Neuronal stem cell (in vitro differentiated cells): ENCODE data around the gene RNASEL.

Source experiments
- DNase-seq: peaks from one replicate; pipeline ENCODE4 v3.0.0-alpha.2; 2013; ENCODE audit warnings: low spot score
- H2AFZ ChIP-seq: one replicate; pipeline ENCODE4 v1.6.1; 2013; ENCODE audit warnings: mild to moderate bottlenecking, low read length, inconsistent platforms
- H2AK5ac ChIP-seq: 2 replicates; pipeline ENCODE4 v1.6.1; 2013; ENCODE audit warnings: low read depth, mild to moderate bottlenecking, inconsistent platforms, low read length, moderate library complexity, mixed read lengths
- H2BK120ac ChIP-seq: 2 replicates; pipeline ENCODE4 v1.6.1; 2013; ENCODE audit warnings: low read depth, mild to moderate bottlenecking, inconsistent platforms, low read length, moderate library complexity, mixed read lengths
- H2BK12ac ChIP-seq: one replicate; pipeline ENCODE4 v1.6.1; 2013; ENCODE audit warnings: low read length, inconsistent platforms
- H2BK15ac ChIP-seq: 2 replicates; pipeline ENCODE4 v1.6.1; 2013; ENCODE audit warnings: mild to moderate bottlenecking, low read length, inconsistent platforms, mixed read lengths
- H2BK5ac ChIP-seq: one replicate; pipeline ENCODE4 v1.6.1; 2013; ENCODE audit warnings: inconsistent platforms, mild to moderate bottlenecking, low read length, moderate library complexity
- H3K14ac ChIP-seq: one replicate; pipeline ENCODE4 v1.6.1; 2013; ENCODE audit warnings: low read length, inconsistent platforms
- H3K18ac ChIP-seq: 2 replicates; pipeline ENCODE4 v1.6.1; 2013; ENCODE audit warnings: low read length, inconsistent platforms
- H3K23ac ChIP-seq: 2 replicates; pipeline ENCODE4 v1.6.1; 2013; ENCODE audit warnings: low read depth, mild to moderate bottlenecking, mixed read lengths, low read length, inconsistent platforms; ENCODE audit not compliant: poor library complexity
- H3K27ac ChIP-seq: replicated peaks from 3 replicates; pipeline ENCODE4 v1.5.1; 2013; ENCODE audit warnings: low read length, inconsistent platforms
- H3K27me3 ChIP-seq, 3 experiments: 2 replicates each; pipeline ENCODE4 v1.6.1; 2013; ENCODE audit warnings: low read length in 3 of 3, mild to moderate bottlenecking in 2 of 3, inconsistent platforms in 1 of 3, low read depth in 1 of 3, mixed read lengths in 1 of 3, moderate library complexity in 1 of 3; ENCODE audit not compliant: control insufficient read depth in 3 of 3, insufficient read depth in 3 of 3
- H3K36me3 ChIP-seq, 2 donors: replicated peaks in 1 of 2; 2 replicates each; pipeline ENCODE4 v1.6.1; 2013; ENCODE audit warnings: low read length in 2 of 2; ENCODE audit not compliant: control insufficient read depth in 2 of 2, insufficient read depth in 2 of 2
- H3K4ac ChIP-seq: 2 replicates; pipeline ENCODE4 v1.6.1; 2013; ENCODE audit warnings: inconsistent platforms, mild to moderate bottlenecking, low read length, moderate library complexity
- H3K4me1 ChIP-seq, 2 donors: 1 replicate in 1 of 2; 2 replicates in 1 of 2; pipeline ENCODE4 v1.6.1; 2013; ENCODE audit warnings: low read length in 2 of 2, low read depth in 1 of 2; ENCODE audit not compliant: control insufficient read depth in 2 of 2, insufficient read depth in 1 of 2
- H3K4me2 ChIP-seq: one replicate; pipeline ENCODE4 v1.6.1; 2013; ENCODE audit warnings: mild to moderate bottlenecking, low read length, inconsistent platforms; ENCODE audit not compliant: insufficient read depth, poor library complexity, severe bottlenecking
- H3K4me3 ChIP-seq, 2 donors: 2 replicates each; pipeline ENCODE4 v1.5.1; 2013; ENCODE audit warnings: low read length in 2 of 2, mild to moderate bottlenecking in 2 of 2, inconsistent platforms in 1 of 2, moderate library complexity in 1 of 2
- H3K79me1 ChIP-seq: one replicate; pipeline ENCODE4 v1.6.1; 2013; ENCODE audit warnings: low read depth, mild to moderate bottlenecking, inconsistent platforms, low read length, moderate library complexity
- H3K9ac ChIP-seq: one replicate; pipeline ENCODE4 v1.6.1; 2013; ENCODE audit warnings: mild to moderate bottlenecking, low read depth, low read length, inconsistent platforms; ENCODE audit not compliant: poor library complexity
- H3K9me3 ChIP-seq, 2 donors: replicated peaks in 1 of 2; 2 replicates each; pipeline versions ENCODE3 to v1.6.1; 2013; ENCODE audit warnings: low read length in 2 of 2, mild to moderate bottlenecking in 2 of 2, inconsistent platforms in 1 of 2, low read depth in 1 of 2, mixed read lengths in 1 of 2, moderate library complexity in 1 of 2; ENCODE audit not compliant: control insufficient read depth in 2 of 2, insufficient read depth in 1 of 2
- H4K8ac ChIP-seq: one replicate; pipeline ENCODE4 v1.6.1; 2013; ENCODE audit warnings: low read depth, mild to moderate bottlenecking, inconsistent platforms, low read length, moderate library complexity
- H4K91ac ChIP-seq: one replicate; pipeline ENCODE4 v1.6.1; 2013; ENCODE audit warnings: low read length, low read depth, mild to moderate bottlenecking, inconsistent platforms; ENCODE audit not compliant: poor library complexity
- WGBS, 2 donors: extraction: QIAGEN DNeasy Blood & Tissue Kit; methylation state at CpG; one replicate each; pipeline ENCODE4 v1.1.7; 2013; ENCODE audit warnings: missing lambda C conversion rate in 2 of 2, mixed read lengths in 1 of 2; ENCODE audit not compliant: insufficient read length in 2 of 2, insufficient replicate concordance in 1 of 2; ENCODE audit errors: extremely low coverage in 2 of 2; 5-methylcytosine and 5-hydroxymethylcytosine counted together

Gene RNASEL

GRCh38 chr1:182600036-182600713 is 11.1 kb upstream of the RNASEL start:
- H3K27ac ChIP-seq: no peak overlapping the region
- H2BK5ac ChIP-seq: no peak overlapping the region
- peak overlapping the region; percentile 36 for H3K9ac ChIP-seq
- H2AFZ ChIP-seq: no peak overlapping the region
- H4K91ac ChIP-seq: no peak overlapping the region
- DNase-seq: no peak
- whole genome bisulfite sequencing, 2 donors: no CpG with 5 or more reads among the region's 17 CpGs
- peaks cover 0 to 20% (median 0%) of the 10 kb centered on the region in 3 experiments for H3K27me3 ChIP-seq
- H3K4ac ChIP-seq: no peak overlapping the region
- H3K4me1 ChIP-seq: peaks cover 4 to 16% of the 10 kb centered on the region in 2 donors
- no peak overlapping the region for H2BK15ac ChIP-seq
- no peak overlapping the region for H4K8ac ChIP-seq
- no peak overlapping the region for H3K4me2 ChIP-seq
- peak overlapping the region; percentile 77 for H3K14ac ChIP-seq
- peaks cover 14% of the 10 kb centered on the region for H3K79me1 ChIP-seq
- H2BK120ac ChIP-seq: no peak overlapping the region
- H3K9me3 ChIP-seq: no peaks in the 10 kb centered on the region
- no peak overlapping the region for H3K4me3 ChIP-seq
- H2BK12ac ChIP-seq: no peak overlapping the region
- H3K36me3 ChIP-seq: peaks cover 0 to 18% of the 10 kb centered on the region in 2 donors
- H3K18ac ChIP-seq: no peak overlapping the region
- no peak overlapping the region for H3K23ac ChIP-seq
- no peak overlapping the region for H2AK5ac ChIP-seq

DNA sequence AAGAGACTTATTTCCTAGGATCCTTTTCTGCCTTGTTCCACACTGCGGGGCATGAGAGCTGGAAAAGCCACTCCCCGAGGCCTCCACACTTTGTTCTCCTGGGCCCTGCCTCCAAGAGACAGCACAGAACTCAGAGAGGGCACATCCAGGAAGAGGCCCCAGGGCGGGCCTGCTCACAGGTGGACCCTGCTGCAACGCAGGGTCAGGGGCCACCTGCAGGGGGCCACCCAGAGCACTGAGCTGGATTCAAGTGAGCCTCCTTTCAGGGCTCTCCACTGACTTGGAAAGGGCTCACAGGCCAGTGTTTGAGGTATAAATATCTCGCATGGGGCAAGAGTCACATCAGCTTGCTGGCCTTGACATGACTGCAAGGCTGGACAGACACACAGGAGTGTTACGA is 10.3 kb upstream of the RNASEL start:
- no peak overlapping the region for H4K91ac ChIP-seq
- H3K36me3 ChIP-seq: peaks cover 0 to 18% of the 10 kb centered on the region in 2 donors
- no peak overlapping the region for H3K23ac ChIP-seq
- H3K27ac ChIP-seq: no peak overlapping the region
- H2BK120ac ChIP-seq: no peak overlapping the region
- peak overlapping the region; percentile 17 for H3K9ac ChIP-seq
- DNase-seq: no peak
- no peak overlapping the region for H3K18ac ChIP-seq
- no peak overlapping the region for H3K4ac ChIP-seq
- peaks cover 4 to 14% of the 10 kb centered on the region in 2 donors for H3K4me1 ChIP-seq
- no peak overlapping the region for H2BK5ac ChIP-seq
- WGBS, 2 donors: no CpG with 5 or more reads among the region's 6 CpGs
- H3K4me3 ChIP-seq: no peak overlapping the region
- H3K9me3 ChIP-seq: no peaks in the 10 kb centered on the region
- H4K8ac ChIP-seq: no peak overlapping the region
- H3K27me3 ChIP-seq: peaks cover 0 to 13% (median 0%) of the 10 kb centered on the region in 3 experiments
- H3K14ac ChIP-seq: no peak overlapping the region
- H2AK5ac ChIP-seq: no peak overlapping the region
- no peak overlapping the region for H3K4me2 ChIP-seq
- peaks cover 14% of the 10 kb centered on the region for H3K79me1 ChIP-seq
- H2BK12ac ChIP-seq: no peak overlapping the region
- H2AFZ ChIP-seq: no peak overlapping the region
- no peak overlapping the region for H2BK15ac ChIP-seq

DNA sequence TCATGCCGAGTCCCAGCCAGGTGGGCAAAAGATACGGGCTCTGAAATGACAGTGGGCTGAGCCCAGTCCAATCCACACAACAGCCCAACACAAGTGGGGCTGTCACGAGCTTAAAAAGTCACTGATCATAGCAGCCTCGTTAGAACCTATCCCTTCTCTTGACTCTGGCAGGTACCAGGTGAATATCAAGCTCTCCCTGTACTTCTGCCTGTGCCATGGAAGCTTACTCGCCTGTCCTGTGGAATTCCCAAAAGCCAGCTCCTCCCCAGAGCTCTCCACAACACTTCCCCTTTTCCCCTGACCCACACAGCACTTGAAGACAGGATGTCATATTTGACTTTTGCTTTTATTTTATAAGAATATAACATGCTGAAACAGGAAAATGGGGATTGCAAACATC is 9.2 kb upstream of the RNASEL start:
- H2BK12ac ChIP-seq: no peak overlapping the region
- no peak overlapping the region for H3K4me2 ChIP-seq
- no peak overlapping the region for H3K23ac ChIP-seq
- no peak overlapping the region for H2AFZ ChIP-seq
- H2BK15ac ChIP-seq: no peak overlapping the region
- no peak overlapping the region for H3K14ac ChIP-seq
- H3K4me1 ChIP-seq: peaks cover 4 to 9% of the 10 kb centered on the region in 2 donors
- H3K4ac ChIP-seq: no peak overlapping the region
- no peak overlapping the region for H4K91ac ChIP-seq
- H3K9ac ChIP-seq: no peak overlapping the region
- H3K4me3 ChIP-seq: no peak overlapping the region
- no peak overlapping the region for H3K27ac ChIP-seq
- no peaks in the 10 kb centered on the region for H3K9me3 ChIP-seq
- no peak overlapping the region for H2AK5ac ChIP-seq
- H3K36me3 ChIP-seq: peaks cover 0 to 18% of the 10 kb centered on the region in 2 donors
- no peak for DNase-seq
- WGBS, 2 donors: no CpG with 5 or more reads among the region's 5 CpGs
- H3K79me1 ChIP-seq: peaks cover 9% of the 10 kb centered on the region
- no peak overlapping the region for H2BK5ac ChIP-seq
- no peak overlapping the region for H3K18ac ChIP-seq
- peaks cover 0 to 13% (median 0%) of the 10 kb centered on the region in 3 experiments for H3K27me3 ChIP-seq
- no peak overlapping the region for H4K8ac ChIP-seq
- no peak overlapping the region for H2BK120ac ChIP-seq

GRCh38 chr1:182596934-182597333 is 7.9 kb upstream of the RNASEL start:
- H3K4me1 ChIP-seq: peaks cover 3 to 4% of the 10 kb centered on the region in 2 donors
- no peak overlapping the region for H2BK120ac ChIP-seq
- no peak overlapping the region for H2AFZ ChIP-seq
- DNase-seq: no peak
- H2AK5ac ChIP-seq: no peak overlapping the region
- H3K36me3 ChIP-seq: peaks cover 0 to 18% of the 10 kb centered on the region in 2 donors
- WGBS, 2 donors: no CpG with 5 or more reads among the region's 6 CpGs
- H3K4ac ChIP-seq: no peak overlapping the region
- H3K9me3 ChIP-seq: no peaks in the 10 kb centered on the region
- no peak overlapping the region for H3K18ac ChIP-seq
- H4K91ac ChIP-seq: no peak overlapping the region
- H2BK15ac ChIP-seq: no peak overlapping the region
- H3K4me2 ChIP-seq: no peak overlapping the region
- no peak overlapping the region for H3K9ac ChIP-seq
- H3K79me1 ChIP-seq: peaks cover 8% of the 10 kb centered on the region
- H3K4me3 ChIP-seq: no peak overlapping the region
- no peak overlapping the region for H2BK12ac ChIP-seq
- peaks cover 0 to 13% (median 0%) of the 10 kb centered on the region in 3 experiments for H3K27me3 ChIP-seq
- H3K23ac ChIP-seq: no peak overlapping the region
- no peak overlapping the region for H2BK5ac ChIP-seq
- H4K8ac ChIP-seq: no peak overlapping the region
- no peak overlapping the region for H3K14ac ChIP-seq
- no peak overlapping the region for H3K27ac ChIP-seq
